Spleen (tissue), 7 donors: ENCODE data around the gene PLA2G15.

ENCODE experiments used
- CTCF ChIP-seq, 11 experiments: fragments of 200-600 bp in 7 of 11; fragments of 450-650 bp in 4 of 11; sonication (generic) in 4 of 11; IDR thresholded peaks in 8 of 11; conservative IDR thresholded peaks in 3 of 11; 1 replicate in 7 of 11; 2 replicates in 4 of 11; pipeline versions ENCODE4 v1.4.0 to v1.8.0; 2016 to 2021; ENCODE audit warnings: antibody characterized with exemption in 11 of 11, inconsistent platforms in 4 of 11, mild to moderate bottlenecking in 1 of 11
- POLR2A ChIP-seq, 3 donors: fragments of 450-650 bp; IDR thresholded peaks; one replicate each; pipeline ENCODE4 v1.5.1; 2017; ENCODE audit warnings: antibody characterized with exemption in 3 of 3, mild to moderate bottlenecking in 1 of 3
- donor health status: DM: no; HTN: no; CAD: no; lungs with moderate emphysema.
- donor health status: DM: no; HTN: no; CAD: no.
- donor health status: DM: no; HTN: no; CAD: no.

DNA sequence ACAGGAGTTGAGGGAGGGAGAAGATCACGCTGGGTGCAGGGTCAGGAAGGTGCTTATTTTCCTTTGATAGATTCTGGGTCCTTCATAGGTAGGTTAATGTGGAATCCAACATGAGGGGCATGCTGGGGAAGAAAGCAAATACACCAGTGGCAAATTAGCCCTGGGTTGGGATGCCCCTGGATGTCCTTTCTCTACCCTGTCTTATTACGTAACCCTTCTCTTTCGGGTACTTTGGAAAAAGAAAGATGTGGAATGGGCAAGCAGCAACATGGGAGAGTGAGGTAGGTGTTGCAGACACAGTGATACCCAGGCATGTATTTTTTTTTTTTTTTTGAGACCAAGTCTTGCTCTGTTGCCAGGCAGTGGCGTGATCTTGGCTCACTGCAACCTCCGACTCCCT is 28.3 kb downstream of the PLA2G15 start:
- TF ChIP-seq CTCF (IDR thresholded peaks at IDR 0.05 in 8 of 11, conservative IDR thresholded peaks at IDR 0.05 in 3 of 11) (no peak), POLR2A (IDR thresholded peaks at IDR 0.05) (no peak)
